SK-N-SH (cell line): Measurements from ENCODE around the gene SLC17A4. TPM values are rescaled to one million over a fixed set of nuclear protein-coding genes. Genes with fewer than 3 reads are reported as not detected.
"Not testable (repeated sequence)": the region's sequence is repeated elsewhere in the genome, so short reads cannot be mapped to it uniquely, and the experiment has no call there.

Experiments
- CTCF ChIA-PET: fragments of 300-600, 350-600 bp; formaldehyde crosslinking; extraction: SDS; loops from one replicate; lab custom pipeline; 2021; lab: Yijun Ruan, JAX
- POLR2A ChIA-PET: fragments of 350-600 bp; sonication (Branson Sonifier 250); formaldehyde crosslinking; extraction: SDS; loops from one replicate; lab custom pipeline; 2020; ENCODE audit warnings: antibody characterized with exemption, inconsistent platforms; lab: Yijun Ruan, JAX
- DNase-seq: peaks from one replicate; pipeline ENCODE4 v3.0.0; 2012
- H2AFZ ChIP-seq: fragments of 200-600 bp; sonication (generic); 2 replicates; pipeline ENCODE4 v1.8.1; 2016; ENCODE audit warnings: antibody characterized with exemption, mild to moderate bottlenecking, low read depth
- H3F3A ChIP-seq: fragments of 200-600 bp; sonication (generic); replicated peaks from 2 replicates; pipeline ENCODE3; 2016; ENCODE audit warnings: antibody characterized with exemption, mild to moderate bottlenecking; ENCODE audit not compliant: insufficient read depth
- H3K27ac ChIP-seq, 2 experiments: fragments of 200-500 bp in 1 of 2; fragments of 200-600 bp in 1 of 2; sonication (Bioruptor generic) in 1 of 2; sonication (generic), shearing (Covaris generic) in 1 of 2; 2 replicates each; pipeline versions ENCODE4 v1.5.1 to v1.6.1; 2014 to 2016; ENCODE audit warnings: low read depth in 2 of 2, inconsistent platforms in 1 of 2, low read length in 1 of 2, mild to moderate bottlenecking in 1 of 2, mixed read lengths in 1 of 2
- H3K27me3 ChIP-seq: fragments of 200-600 bp; sonication (generic), shearing (Covaris generic); 2 replicates; pipeline ENCODE4 v1.6.1; 2016; ENCODE audit warnings: mixed run types; ENCODE audit not compliant: insufficient read depth
- H3K36me3 ChIP-seq, 2 experiments: fragments of 200-500 bp in 1 of 2; fragments of 200-600 bp in 1 of 2; sonication (Bioruptor generic) in 1 of 2; sonication (generic) in 1 of 2; replicated peaks in 1 of 2; 2 replicates each; pipeline versions ENCODE3 to v1.5.1; 2014 to 2016; ENCODE audit warnings: low read length in 1 of 2, mild to moderate bottlenecking in 1 of 2; ENCODE audit not compliant: insufficient read depth in 2 of 2, control insufficient read depth in 1 of 2
- H3K4me1 ChIP-seq, 2 experiments: fragments of 200-500 bp in 1 of 2; fragments of 200-600 bp in 1 of 2; sonication (Bioruptor generic) in 1 of 2; sonication (generic), shearing (Covaris generic) in 1 of 2; 2 replicates each; pipeline versions ENCODE4 v1.5.1 to v1.6.1; 2014 to 2016; ENCODE audit warnings: low read depth in 1 of 2, low read length in 1 of 2, mixed run types in 1 of 2; ENCODE audit not compliant: insufficient read depth in 2 of 2, control insufficient read depth in 1 of 2
- H3K4me2 ChIP-seq: fragments of 200-600 bp; sonication (generic), shearing (Covaris generic); 2 replicates; pipeline ENCODE4 v1.6.1; 2017; ENCODE audit warnings: mixed run types
- H3K4me3 ChIP-seq, 2 experiments: fragments of 200-500 bp in 1 of 2; fragments of 200-600 bp in 1 of 2; sonication (Bioruptor generic) in 1 of 2; sonication (generic), shearing (Covaris generic) in 1 of 2; 2 replicates each; pipeline versions ENCODE4 v1.5.1 to v1.8.1; 2014 to 2016; ENCODE audit warnings: low read depth in 2 of 2, inconsistent platforms in 1 of 2, low read length in 1 of 2, mild to moderate bottlenecking in 1 of 2, mixed read lengths in 1 of 2, moderate library complexity in 1 of 2
- H3K79me2 ChIP-seq: fragments of 200-600 bp; sonication (generic); 2 replicates; pipeline ENCODE4 v1.8.1; 2017; ENCODE audit warnings: mild to moderate bottlenecking; ENCODE audit not compliant: insufficient read depth
- H3K9ac ChIP-seq: fragments of 200-600 bp; sonication (generic); 2 replicates; pipeline ENCODE4 v1.6.1; 2017; ENCODE audit warnings: mixed run types
- H3K9me2 ChIP-seq: fragments of 200-600 bp; sonication (generic); 2 replicates; pipeline ENCODE4 v1.6.1; 2017; ENCODE audit warnings: mixed run types
- H3K9me3 ChIP-seq: fragments of 200-600 bp; sonication (generic); 2 replicates; pipeline ENCODE4 v1.6.1; 2017; ENCODE audit warnings: mixed run types, mild to moderate bottlenecking, moderate library complexity
- H4K20me1 ChIP-seq: fragments of 200-600 bp; sonication (generic); 2 replicates; pipeline ENCODE4 v1.6.1; 2017; ENCODE audit warnings: mild to moderate bottlenecking, mixed run types; ENCODE audit not compliant: insufficient read depth
- CHD2 ChIP-seq: fragments of 150-350 bp; IDR thresholded peaks from 2 replicates; pipeline ENCODE4 v1.6.1; 2018; ENCODE audit warnings: low read length; ENCODE audit not compliant: partially characterized antibody
- ELF1 ChIP-seq: IDR thresholded peaks from 2 replicates; pipeline ENCODE4 v1.4.0; 2012
- FOXJ3 ChIP-seq: sonication (generic); formaldehyde crosslinking; IDR thresholded peaks from 2 replicates; pipeline ENCODE4 v1.5.1; 2020; ENCODE audit warnings: mild to moderate bottlenecking, missing genetic modification reagents
- FOXM1 ChIP-seq: IDR thresholded peaks from 2 replicates; pipeline ENCODE4 v1.4.0; 2012; ENCODE audit warnings: low read depth, mild to moderate bottlenecking
- GATA2 ChIP-seq: sonication (generic); formaldehyde crosslinking; IDR thresholded peaks from 2 replicates; pipeline ENCODE4 v1.5.0; 2020; ENCODE audit warnings: mild to moderate bottlenecking, missing genetic modification reagents
- IRF3 ChIP-seq: fragments of 150-350 bp; IDR thresholded peaks from 2 replicates; pipeline ENCODE4 v1.6.1; 2016; ENCODE audit warnings: mild to moderate bottlenecking, low read depth, low read length
- MXI1 ChIP-seq: IDR thresholded peaks from 2 replicates; pipeline ENCODE4 v1.6.1; 2012; ENCODE audit warnings: mild to moderate bottlenecking, low read depth, low read length, improper control_type of control experiment
- NRF1 ChIP-seq: IDR thresholded peaks from 2 replicates; pipeline ENCODE4 v1.6.1; 2012; ENCODE audit warnings: low read depth, mild to moderate bottlenecking, low read length
- RCOR1 ChIP-seq: fragments of 150-350 bp; IDR thresholded peaks from 2 replicates; pipeline ENCODE4 v1.6.1; 2017; ENCODE audit warnings: antibody characterized with exemption, low read length
- RXRA ChIP-seq: IDR thresholded peaks from 2 replicates; pipeline ENCODE4 v1.4.0; 2012; ENCODE audit warnings: low read depth, mild to moderate bottlenecking, borderline replicate concordance
- USF1 ChIP-seq: IDR thresholded peaks from 2 replicates; pipeline ENCODE4 v1.4.0; 2012; ENCODE audit warnings: low read depth, borderline replicate concordance
- WGBS: methylation state at CpG from one replicate; pipeline ENCODE4 v1.1.6; 2017; ENCODE audit warnings: low lambda C conversion rate; 5-methylcytosine and 5-hydroxymethylcytosine counted together
- polyA plus RNA-seq, 3 experiments: library from polyadenylated mRNA; depleted of rRNA; stranded (reverse); fragments of >200 nt; gene quantifications; 2 replicates each; pipeline ENCODE4 v1.2.3, GENCODE V29; 2012

Gene SLC17A4
- polyA plus RNA-seq, 1 of the 3 experiments (the other 2 are of a cell fraction): not detected

- POLR2A ChIA-PET: no interaction called here
- Histone ChIP-seq H3K9me3 (no peaks in the 10 kb centered on the region), H2AFZ (no peak overlapping the region), H3K27me3 (no peaks in the 10 kb centered on the region), H3K9me2 (no peaks in the 10 kb centered on the region), H3K4me1 (no peaks in the 10 kb centered on the region), H3K27ac (no peak overlapping the region), H3K4me2 (no peak overlapping the region), H4K20me1 (no peaks in the 10 kb centered on the region), H3K4me3 (no peak overlapping the region), H3F3A (no peaks in the 10 kb centered on the region), H3K36me3 (no peaks in the 10 kb centered on the region), H3K9ac (no peak overlapping the region), H3K79me2 (no peaks in the 10 kb centered on the region)
- TF ChIP-seq USF1 (no peak), FOXM1 (no peak), MXI1 (no peak), ELF1 (no peak), RXRA (no peak), FOXJ3 (no peak)
- CTCF ChIA-PET: interaction anchor here (0.6 kb wide), 1 partner anchor 509 kb away, joined by 3 read pairs; no protein-coding TSS in a partner anchor
- no peak for DNase-seq
Measured at GRCh38 chr6:25748049-25748448, 6.5 kb upstream of the SLC17A4 start.

GRCh38 chr6:25748601-25749517, 5.7 kb upstream of the SLC17A4 start:
- H2AFZ ChIP-seq, H3K4me3 ChIP-seq, H3K27me3 ChIP-seq, H3K4me1 ChIP-seq, H3K4me2 ChIP-seq, H3K27ac ChIP-seq, H3K9ac ChIP-seq, DNase-seq, CTCF ChIA-PET, H3K9me3 ChIP-seq, H3F3A ChIP-seq, H3K9me2 ChIP-seq, H3K79me2 ChIP-seq, POLR2A ChIA-PET, H4K20me1 ChIP-seq, H3K36me3 ChIP-seq: not testable (repeated sequence)
- 67% methylated on average over 17 of the region's 17 CpGs for WGBS

- CTCF ChIA-PET: interaction anchor here (1.0 to 1.3 kb wide), 3 partner anchors 10 to 254 kb away, joined by 3 read pairs; no protein-coding TSS in a partner anchor
- no peak for TF ChIP-seq NRF1
- TF ChIP-seq IRF3: no peak
- TF ChIP-seq RCOR1: no peak
- TF ChIP-seq CHD2: no peak
- TF ChIP-seq GATA2: no peak
Measured at GRCh38 chr6:25749837-25750236, 4.7 kb upstream of the SLC17A4 start.

More at GRCh38 chr6:25749837-25750236, 4.7 kb upstream of the SLC17A4 start:
- DNase-seq: no peak
- Histone ChIP-seq H3K27me3 (no peaks in the 10 kb centered on the region; the same call in 1 of the 2 replicates), H3K27ac (no peak overlapping the region), H2AFZ (no peak overlapping the region), H3K4me3 (no peak overlapping the region), H3F3A (no peaks in the 10 kb centered on the region), H3K36me3 (no peaks in the 10 kb centered on the region), H3K9ac (no peak overlapping the region), H4K20me1 (no peaks in the 10 kb centered on the region), H3K4me2 (no peak overlapping the region), H3K9me2 (no peaks in the 10 kb centered on the region), H3K4me1 (no peaks in the 10 kb centered on the region), H3K79me2 (no peaks in the 10 kb centered on the region), H3K9me3 (no peaks in the 10 kb centered on the region)
- WGBS: 34% methylated on average over 2 of the region's 2 CpGs
- POLR2A ChIA-PET: no interaction called here
